Astrocyte of the cerebellum (primary cell): ENCODE measurements around the gene HCN2.

ENCODE experiments used
- DNase-seq: peaks from one replicate; pipeline ENCODE4 v3.0.0-alpha.2; 2011; ENCODE audit warnings: low read depth
- H3K4me3 ChIP-seq: 2 replicates; pipeline ENCODE4 v1.5.1; 2011; ENCODE audit warnings: mild to moderate bottlenecking, low read depth, low read length, moderate library complexity
- in situ Hi-C: cut with HindIII; loops from 2 replicates; pipeline ENCODE4 v1.10.0; 2017; ENCODE audit warnings: low sequenced_read_pairs
- TF ChIP-seq, protein P1 (sequence below): IDR thresholded peaks from 2 replicates; pipeline ENCODE4 v1.5.1; 2012; ENCODE audit warnings: low read length, low read depth, moderate library complexity, mild to moderate bottlenecking; ENCODE audit errors: missing control alignments

HCN2 gene

DNA sequence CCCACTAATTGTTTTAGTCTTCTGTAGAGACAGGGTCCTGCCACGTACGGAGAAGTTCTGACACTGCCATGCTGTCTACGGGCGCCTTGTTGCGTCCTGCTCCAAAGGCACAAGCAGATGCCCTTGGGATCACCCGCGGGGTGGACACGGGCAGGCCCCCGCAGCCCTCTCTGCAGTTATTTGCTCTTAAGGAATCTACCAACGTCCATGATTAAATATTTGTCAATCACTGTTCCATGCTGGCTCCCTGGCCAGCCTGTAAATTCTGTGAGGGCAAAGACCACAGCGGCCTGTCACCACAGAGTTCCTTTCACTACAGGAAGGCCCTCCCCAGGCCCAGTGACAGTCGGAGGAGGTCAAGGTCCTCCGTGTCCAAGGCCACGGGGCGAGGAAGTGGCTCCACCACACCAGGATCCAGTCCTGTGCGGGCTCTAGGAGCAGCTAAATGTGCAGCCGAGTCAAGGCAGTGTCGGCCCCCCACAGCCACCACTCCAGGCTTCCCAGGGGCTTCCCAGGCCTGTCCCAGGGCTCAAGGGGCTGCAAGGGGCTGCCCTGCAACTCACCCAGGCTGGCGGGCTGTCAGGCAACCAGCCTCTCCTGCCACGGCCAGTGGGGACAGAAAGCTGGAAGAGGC, 71.2 kb downstream of the HCN2 start:
- in situ Hi-C loops = no loop called here
- DNase-seq = no peak
- H3K4me3 ChIP-seq = peak overlapping the region; percentile 90
- TF ChIP-seq, protein P1, sequence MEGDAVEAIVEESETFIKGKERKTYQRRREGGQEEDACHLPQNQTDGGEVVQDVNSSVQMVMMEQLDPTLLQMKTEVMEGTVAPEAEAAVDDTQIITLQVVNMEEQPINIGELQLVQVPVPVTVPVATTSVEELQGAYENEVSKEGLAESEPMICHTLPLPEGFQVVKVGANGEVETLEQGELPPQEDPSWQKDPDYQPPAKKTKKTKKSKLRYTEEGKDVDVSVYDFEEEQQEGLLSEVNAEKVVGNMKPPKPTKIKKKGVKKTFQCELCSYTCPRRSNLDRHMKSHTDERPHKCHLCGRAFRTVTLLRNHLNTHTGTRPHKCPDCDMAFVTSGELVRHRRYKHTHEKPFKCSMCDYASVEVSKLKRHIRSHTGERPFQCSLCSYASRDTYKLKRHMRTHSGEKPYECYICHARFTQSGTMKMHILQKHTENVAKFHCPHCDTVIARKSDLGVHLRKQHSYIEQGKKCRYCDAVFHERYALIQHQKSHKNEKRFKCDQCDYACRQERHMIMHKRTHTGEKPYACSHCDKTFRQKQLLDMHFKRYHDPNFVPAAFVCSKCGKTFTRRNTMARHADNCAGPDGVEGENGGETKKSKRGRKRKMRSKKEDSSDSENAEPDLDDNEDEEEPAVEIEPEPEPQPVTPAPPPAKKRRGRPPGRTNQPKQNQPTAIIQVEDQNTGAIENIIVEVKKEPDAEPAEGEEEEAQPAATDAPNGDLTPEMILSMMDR = no peak

DNA sequence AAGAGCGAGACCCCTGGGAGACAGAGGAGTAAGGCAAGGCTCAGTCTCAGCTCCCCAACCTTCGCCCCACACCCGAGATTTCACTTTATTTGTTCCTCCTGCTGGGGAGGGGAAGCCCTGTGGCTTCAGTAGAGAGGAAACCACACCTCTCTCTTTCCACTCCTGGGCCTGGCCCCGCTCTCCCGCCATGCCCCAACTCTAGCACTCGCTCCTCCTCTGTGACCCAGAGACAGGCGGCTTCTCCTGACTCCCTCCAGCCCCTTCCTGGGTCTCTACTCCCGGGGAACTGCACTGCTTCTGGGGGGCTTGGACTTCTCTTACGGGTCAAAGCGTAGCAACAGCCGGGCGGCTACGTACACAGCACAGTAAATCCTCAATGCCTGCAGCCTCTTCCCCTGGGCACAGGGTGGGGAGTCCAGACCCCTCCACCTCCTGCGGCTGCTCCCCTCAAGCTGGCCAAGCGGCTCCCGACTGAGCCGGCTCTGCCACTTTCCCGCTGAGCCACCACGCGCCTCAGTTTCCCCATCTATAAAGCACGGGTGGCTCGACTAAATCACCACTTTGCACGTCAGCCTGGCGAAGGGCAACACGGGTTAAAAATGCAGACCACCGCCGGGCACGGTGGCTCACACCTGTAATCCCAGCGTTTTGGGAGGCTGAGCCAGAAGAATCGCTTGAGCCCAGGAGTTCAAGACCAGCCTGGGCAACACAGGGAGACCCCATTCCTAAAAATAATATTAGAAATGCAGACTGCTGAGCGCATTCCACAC, 71.9 kb downstream of the HCN2 start:
- TF ChIP-seq, protein P1 = no peak
- no peak for DNase-seq
- in situ Hi-C loops = no loop called here
- peak overlapping the region; percentile 90 for H3K4me3 ChIP-seq

DNA sequence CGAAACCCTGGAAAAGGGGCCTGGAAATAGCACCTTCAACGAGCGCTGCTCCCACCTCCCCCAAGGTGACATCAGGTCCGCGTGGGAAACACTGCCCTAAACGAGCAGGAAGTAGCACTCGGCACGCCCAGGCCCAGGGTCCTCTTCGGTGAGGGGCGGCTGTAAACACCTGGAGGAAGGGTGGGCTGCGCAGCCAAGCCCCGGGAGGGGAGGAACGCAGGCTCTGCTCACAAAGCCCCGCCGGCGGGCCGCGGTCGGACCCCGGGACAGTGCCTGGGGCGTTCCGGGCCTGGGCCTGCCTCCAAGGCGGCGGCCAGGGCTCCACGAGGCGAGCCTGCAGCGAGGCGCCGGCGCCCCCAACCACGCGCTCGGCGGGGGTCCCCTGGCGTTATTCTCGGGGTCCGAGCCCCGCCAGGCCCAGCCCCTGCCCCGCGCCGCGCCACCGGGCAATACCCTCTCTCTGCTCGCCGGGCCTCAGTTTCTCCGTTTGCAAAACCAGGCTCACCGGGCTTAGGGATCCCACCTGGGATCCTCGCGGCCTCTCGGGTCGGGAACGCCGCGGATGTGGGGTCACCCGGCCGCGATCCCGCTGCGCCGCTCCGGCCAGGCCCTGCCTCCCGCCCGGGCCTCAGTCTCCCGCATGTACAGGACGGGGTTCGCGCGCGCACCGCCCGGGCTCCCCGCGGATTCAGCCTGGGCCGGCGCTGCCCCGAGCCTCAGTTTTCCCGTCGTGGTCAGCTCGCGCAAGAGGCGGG, 72.7 kb downstream of the HCN2 start:
- TF ChIP-seq, protein P1 = no peak
- peak overlapping the region; percentile 90 for H3K4me3 ChIP-seq
- in situ Hi-C loops = no loop called here
- no peak for DNase-seq

GRCh38 chr19:662962-663681, 73.4 kb downstream of the HCN2 start, which contains the start of gene RNF126:
RNF126 (minus strand) TSS chr19:663214; CDS start chr19:663121, 93 bp downstream.
- DNase-seq = peak; percentile 60
- in situ Hi-C loops = no loop called here
- TF ChIP-seq, protein P1 = no peak
- peak within 1 kb of the TSS; percentile 90 for H3K4me3 ChIP-seq

DNA sequence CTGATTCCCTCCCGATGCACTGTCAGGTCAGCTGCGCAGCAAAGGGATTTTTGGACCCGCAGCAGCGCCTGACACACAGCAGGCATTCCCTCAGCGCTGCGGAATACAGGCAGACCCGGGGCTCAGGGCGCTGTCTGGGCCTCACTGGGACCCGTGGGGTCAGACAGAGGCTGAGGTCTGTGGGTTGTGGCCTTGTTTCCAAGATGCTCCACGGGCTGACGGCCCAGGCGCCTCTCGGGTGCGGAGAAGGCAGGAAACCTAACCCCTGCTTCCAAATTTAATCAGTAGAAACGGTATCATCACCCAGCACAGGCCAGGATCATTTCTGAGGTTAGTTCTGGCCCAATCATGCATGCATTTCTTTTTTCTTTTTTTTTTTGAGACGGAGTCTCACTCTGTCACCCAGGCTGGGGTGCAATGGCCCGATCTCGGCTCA, 74.0 kb downstream of the HCN2 start:
- H3K4me3 ChIP-seq = peak overlapping the region; percentile 43
- in situ Hi-C loops = no loop called here
- TF ChIP-seq, protein P1 = no peak
- DNase-seq = no peak
